ENCODE data around the gene FUT7. TPM values are rescaled to one million over a fixed set of nuclear protein-coding genes. Genes with fewer than 3 reads are reported as not detected.

FUT7 gene
- total RNA-seq, 4 donors from 2014 or later, result 0.22 to 0.39 TPM; not detected in 2

DNA sequence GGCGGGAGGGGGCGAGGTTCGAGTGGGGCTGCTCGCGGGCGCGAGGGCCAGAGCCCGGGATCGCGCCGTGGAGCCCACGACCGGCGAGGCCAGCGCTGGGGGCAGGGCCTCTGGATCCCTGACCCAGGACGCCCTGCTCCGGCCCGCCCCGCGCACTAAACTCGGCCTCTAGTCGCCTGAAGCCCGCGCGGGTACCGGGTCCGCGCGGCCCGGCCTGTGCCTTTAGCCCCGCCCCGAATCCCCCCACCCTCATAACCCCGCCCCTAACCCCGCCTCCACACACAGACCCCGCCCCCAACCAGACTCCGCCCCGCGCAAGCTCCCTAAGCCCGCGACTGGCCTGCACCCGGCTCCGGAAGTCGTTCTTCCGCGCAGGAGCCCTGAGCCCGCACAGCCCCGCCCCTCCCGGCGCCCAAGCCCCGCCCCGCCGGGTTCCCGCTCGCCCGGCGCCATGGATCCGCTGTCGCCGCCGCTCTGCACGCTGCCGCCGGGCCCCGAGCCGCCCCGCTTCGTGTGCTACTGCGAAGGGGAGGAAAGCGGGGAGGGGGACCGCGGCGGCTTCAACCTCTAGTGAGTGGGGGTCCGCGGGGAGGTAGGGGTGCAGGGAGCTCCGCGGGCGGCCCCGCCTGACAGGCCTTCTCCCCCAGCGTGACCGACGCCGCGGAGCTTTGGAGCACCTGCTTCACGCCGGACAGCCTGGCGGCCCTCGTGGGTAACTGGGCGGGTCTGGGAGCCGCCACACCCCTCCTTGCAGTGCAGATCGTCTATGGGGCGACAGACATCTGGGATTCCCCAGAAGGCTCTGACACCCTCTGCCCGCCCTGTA is 39.7 kb downstream of the FUT7 start, which contains the start of gene PAXX:
Gene PAXX (plus strand): TSS at position 430 of the 826 bp plus-strand sequence. CDS start 22 bp downstream, at position 452.
- peak; percentile 86 to 98 for DNase-seq (ENCODE audit: low spot score in 2 of 2)
- intact Hi-C loops (cut with DNase I; ENCODE audit: low total_unique reads), result no loop called here
- peak within 1 kb of the TSS; percentile 47 for H3K4me3 ChIP-seq (ENCODE audit: low read depth, poor library complexity, severe bottlenecking)
- 1% methylated on average over 30 to 65 of the region's 92 CpGs for WGBS, 2 donors
- TF ChIP-seq, protein P1, sequence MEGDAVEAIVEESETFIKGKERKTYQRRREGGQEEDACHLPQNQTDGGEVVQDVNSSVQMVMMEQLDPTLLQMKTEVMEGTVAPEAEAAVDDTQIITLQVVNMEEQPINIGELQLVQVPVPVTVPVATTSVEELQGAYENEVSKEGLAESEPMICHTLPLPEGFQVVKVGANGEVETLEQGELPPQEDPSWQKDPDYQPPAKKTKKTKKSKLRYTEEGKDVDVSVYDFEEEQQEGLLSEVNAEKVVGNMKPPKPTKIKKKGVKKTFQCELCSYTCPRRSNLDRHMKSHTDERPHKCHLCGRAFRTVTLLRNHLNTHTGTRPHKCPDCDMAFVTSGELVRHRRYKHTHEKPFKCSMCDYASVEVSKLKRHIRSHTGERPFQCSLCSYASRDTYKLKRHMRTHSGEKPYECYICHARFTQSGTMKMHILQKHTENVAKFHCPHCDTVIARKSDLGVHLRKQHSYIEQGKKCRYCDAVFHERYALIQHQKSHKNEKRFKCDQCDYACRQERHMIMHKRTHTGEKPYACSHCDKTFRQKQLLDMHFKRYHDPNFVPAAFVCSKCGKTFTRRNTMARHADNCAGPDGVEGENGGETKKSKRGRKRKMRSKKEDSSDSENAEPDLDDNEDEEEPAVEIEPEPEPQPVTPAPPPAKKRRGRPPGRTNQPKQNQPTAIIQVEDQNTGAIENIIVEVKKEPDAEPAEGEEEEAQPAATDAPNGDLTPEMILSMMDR (IDR thresholded peaks at IDR 0.05), result no peak
- TF ChIP-seq POLR2A (IDR thresholded peaks at IDR 0.05), result no peak

DNA sequence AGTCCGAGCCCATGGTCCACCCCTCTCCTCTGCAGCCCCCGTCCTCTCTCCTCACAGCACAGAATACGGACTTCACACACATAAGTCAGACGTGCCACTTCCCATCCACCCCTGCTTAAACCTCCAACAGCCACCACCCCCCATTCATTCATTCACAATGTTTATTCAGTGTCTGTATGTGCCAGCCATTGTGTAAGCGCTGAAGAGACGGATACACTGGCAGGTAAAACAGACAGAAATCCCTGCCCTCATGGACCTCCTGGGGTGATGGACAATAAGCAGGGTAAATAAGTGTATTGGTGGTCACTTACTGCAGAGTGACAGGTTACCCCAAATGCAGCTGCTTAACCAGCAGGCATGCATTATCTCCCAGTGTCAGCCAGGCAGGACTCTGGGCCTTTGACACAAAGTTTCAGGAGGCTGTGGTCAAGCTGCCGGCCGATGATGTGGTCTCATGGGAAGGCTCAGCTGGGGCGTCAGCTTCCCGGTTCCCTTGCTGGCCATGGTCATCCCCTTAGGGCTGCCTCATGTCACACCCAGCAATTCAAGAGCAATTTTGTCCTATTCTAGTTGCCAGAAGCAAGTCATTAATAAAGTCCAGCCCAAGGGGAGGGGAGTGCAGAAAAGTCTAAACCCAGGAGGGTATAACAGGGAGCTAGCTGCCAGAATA is 41.5 kb downstream of the FUT7 start:
- no peak for TF ChIP-seq POLR2A (IDR thresholded peaks at IDR 0.05)
- TF ChIP-seq, protein P1 (IDR thresholded peaks at IDR 0.05), result no peak
- no peak for DNase-seq (ENCODE audit: low spot score in 2 of 2)
- WGBS, 2 donors, result 76 to 82% methylated on average over 10 of the region's 10 CpGs
- intact Hi-C loops (cut with DNase I; ENCODE audit: low total_unique reads), result no loop called here
- H3K4me3 ChIP-seq (ENCODE audit: low read depth, poor library complexity, severe bottlenecking), result no peak overlapping the region

DNA sequence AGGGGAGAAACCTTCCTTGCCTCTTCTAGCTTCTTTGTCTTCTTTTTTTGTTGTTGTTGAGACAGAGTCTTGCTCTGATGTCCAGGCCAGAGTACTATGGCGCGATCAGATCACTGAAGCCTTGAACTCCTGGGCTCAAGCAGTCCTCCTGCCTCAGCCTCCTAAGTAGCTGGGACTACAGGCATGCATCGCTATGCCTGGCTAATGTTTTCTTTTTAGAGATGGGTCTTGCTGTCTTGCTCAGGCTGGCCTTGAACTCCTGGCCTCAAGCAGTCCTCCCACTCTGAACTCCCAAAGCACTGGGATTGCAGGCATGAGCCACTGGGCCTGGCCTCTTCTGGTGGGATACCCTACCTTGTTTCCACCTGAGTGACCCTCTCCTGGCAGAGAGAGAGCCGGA is 43.0 kb downstream of the FUT7 start:
- WGBS, 2 donors, result 96 to 97% methylated on average over 4 of the region's 4 CpGs
- no peak overlapping the region for H3K4me3 ChIP-seq (ENCODE audit: low read depth, poor library complexity, severe bottlenecking)
- TF ChIP-seq POLR2A (IDR thresholded peaks at IDR 0.05), result no peak
- TF ChIP-seq, protein P1 (IDR thresholded peaks at IDR 0.05), result no peak
- intact Hi-C loops (cut with DNase I; ENCODE audit: low total_unique reads), result no loop called here
- no peak for DNase-seq (ENCODE audit: low spot score in 2 of 2)

DNA sequence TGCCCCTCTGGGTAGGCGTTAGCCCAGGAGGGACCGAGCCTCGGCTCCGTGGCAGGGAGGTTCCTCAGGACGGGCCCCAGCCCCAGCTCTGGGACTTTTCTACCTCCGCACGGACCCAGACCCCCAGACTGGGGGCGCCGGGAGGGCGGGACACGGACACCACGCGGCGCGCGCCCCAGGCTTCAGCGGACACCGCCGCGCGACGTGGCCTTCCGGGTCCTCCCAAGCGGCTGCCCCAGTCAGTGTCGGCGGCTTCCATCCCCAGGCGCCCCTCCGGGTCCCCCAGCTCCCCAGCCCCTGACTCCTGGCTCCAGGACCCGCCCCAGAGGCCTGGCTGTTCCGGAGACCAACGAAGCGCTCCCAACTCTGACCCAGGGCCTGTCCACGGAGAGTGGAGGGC is 46.0 kb downstream of the FUT7 start:
- TF ChIP-seq, protein P1 (IDR thresholded peaks at IDR 0.05), result no peak
- TF ChIP-seq POLR2A (IDR thresholded peaks at IDR 0.05), result no peak
- intact Hi-C loops (cut with DNase I; ENCODE audit: low total_unique reads), result no loop called here
- H3K4me3 ChIP-seq (ENCODE audit: low read depth, poor library complexity, severe bottlenecking), result no peak overlapping the region
- DNase-seq (ENCODE audit: low spot score in 2 of 2), result no peak
- 25 to 32% methylated on average over 10 to 33 of the region's 33 CpGs for WGBS, 2 donors

DNA sequence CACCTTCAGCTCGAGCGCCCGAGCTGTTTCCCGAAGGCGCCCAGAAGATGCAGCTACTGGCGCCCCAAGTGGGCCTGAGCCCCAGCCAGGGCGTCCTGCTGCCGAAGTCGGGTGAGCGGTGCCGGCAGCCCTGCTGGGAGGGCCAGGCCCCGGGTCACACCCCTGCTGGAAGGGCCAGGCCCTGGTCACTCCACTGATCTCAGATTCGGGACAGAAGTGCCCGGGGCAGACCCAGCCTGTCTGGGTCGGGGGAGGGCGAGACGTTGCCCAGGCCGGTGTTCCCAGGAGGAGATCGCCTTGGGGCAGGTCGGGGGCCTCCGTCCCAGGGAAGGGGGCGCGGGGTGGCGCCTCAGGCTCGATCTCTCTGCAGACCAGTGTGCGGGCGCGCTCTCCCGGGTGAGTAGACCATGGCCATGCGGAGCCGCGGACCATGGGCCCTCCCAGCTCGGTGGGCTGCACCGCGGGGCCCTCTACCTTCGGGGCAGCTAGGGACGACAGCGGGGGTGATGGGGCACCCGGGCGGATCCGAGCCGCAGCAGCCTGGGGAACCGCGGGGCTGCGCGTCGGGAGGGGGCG is 46.8 kb downstream of the FUT7 start:
- TF ChIP-seq POLR2A (IDR thresholded peaks at IDR 0.05), result no peak
- TF ChIP-seq, protein P1 (IDR thresholded peaks at IDR 0.05), result no peak
- intact Hi-C loops (cut with DNase I; ENCODE audit: low total_unique reads), result no loop called here
- no peak for DNase-seq (ENCODE audit: low spot score in 2 of 2)
- H3K4me3 ChIP-seq (ENCODE audit: low read depth, poor library complexity, severe bottlenecking), result no peak overlapping the region
- WGBS, 2 donors, result 15 to 17% methylated on average over 21 to 24 of the region's 48 CpGs

All from lower leg skin (tissue), 4 donors.